ENCODE measurements around the gene ERC1.

GRCh38 chr12:992647-993046 lies 1.6 kb downstream of the ERC1 start:
- TF ChIP-seq HLTF (IDR thresholded peaks at IDR 0.05) (no peak), NCOA6 (IDR thresholded peaks at IDR 0.05) (no peak), NCOA4 (IDR thresholded peaks at IDR 0.05; ENCODE audit: partially characterized antibody) (no peak), KAT8 (IDR thresholded peaks at IDR 0.05; ENCODE audit: low read depth) (no peak), SAP30 (IDR thresholded peaks at IDR 0.05; ENCODE audit: borderline replicate concordance, insufficient read depth, low read depth, low read length, poor library complexity, severe bottlenecking) (no peak), ZNF445 (CRISPR knock-in tag; IDR thresholded peaks at IDR 0.05; ENCODE audit: low read depth) (no peak), ZFX (CRISPR knock-in tag; IDR thresholded peaks at IDR 0.05) (no peak), KDM1A (IDR thresholded peaks at IDR 0.05) (0 out of 4 replicates have a peak, but pooled peaks of 1 of the 2 experiments have one; percentile 15), CTCF (IDR thresholded peaks at IDR 0.05 in 2 of 3, conservative IDR thresholded peaks at IDR 0.05 in 1 of 3; ENCODE audit: insufficient read depth in 2 of 3, low read depth in 1 of 3, low read length in 3 of 3) (no peak), CSDE1 (IDR thresholded peaks at IDR 0.05) (no peak), POLR2A (conservative IDR thresholded peaks at IDR 0.05) (no peak), ZNF24 (IDR thresholded peaks at IDR 0.05) (no peak), DPF2 (IDR thresholded peaks at IDR 0.05) (no peak)
- TF ChIP-seq, protein P1, sequence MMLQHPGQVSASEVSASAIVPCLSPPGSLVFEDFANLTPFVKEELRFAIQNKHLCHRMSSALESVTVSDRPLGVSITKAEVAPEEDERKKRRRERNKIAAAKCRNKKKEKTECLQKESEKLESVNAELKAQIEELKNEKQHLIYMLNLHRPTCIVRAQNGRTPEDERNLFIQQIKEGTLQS (IDR thresholded peaks at IDR 0.05) = no peak
- TF ChIP-seq, protein P1 (CRISPR knock-in tag; conservative IDR thresholded peaks at IDR 0.05) = no peak

Data from K562 (cell line).